Ectodermal cell (in vitro differentiated cells): ENCODE measurements around the gene VPS18.

Experiments used
- H3K27ac ChIP-seq: 2 replicates; pipeline ENCODE4 v1.7.0; 2013; ENCODE audit warnings: mild to moderate bottlenecking, low read depth, low read length; ENCODE audit not compliant: insufficient read depth, poor library complexity, severe bottlenecking
- H3K27me3 ChIP-seq: 2 replicates; pipeline ENCODE4 v1.7.0; 2013; ENCODE audit warnings: mild to moderate bottlenecking, low read length; ENCODE audit not compliant: insufficient read depth, control insufficient read depth, poor library complexity, severe bottlenecking
- H3K36me3 ChIP-seq: one replicate; pipeline ENCODE4 v1.7.0; 2013; ENCODE audit warnings: low read length; ENCODE audit not compliant: control insufficient read depth, insufficient read depth
- H3K4me1 ChIP-seq: one replicate; pipeline ENCODE4 v1.7.0; 2013; ENCODE audit warnings: low read length; ENCODE audit not compliant: control insufficient read depth, insufficient read depth
- H3K4me3 ChIP-seq: 2 replicates; pipeline ENCODE4 v1.7.0; 2013; ENCODE audit warnings: low read depth, low read length, control low read depth; ENCODE audit not compliant: insufficient read depth
- H3K9me3 ChIP-seq: 2 replicates; pipeline ENCODE4 v1.7.0; 2013; ENCODE audit warnings: mild to moderate bottlenecking, low read length, moderate library complexity; ENCODE audit not compliant: control insufficient read depth
- WGBS, 2 experiments: methylation state at CpG; one replicate each; pipeline ENCODE4 v1.1.7; 2013; ENCODE audit warnings: missing lambda C conversion rate in 2 of 2; 5-methylcytosine and 5-hydroxymethylcytosine counted together

VPS18 gene

DNA sequence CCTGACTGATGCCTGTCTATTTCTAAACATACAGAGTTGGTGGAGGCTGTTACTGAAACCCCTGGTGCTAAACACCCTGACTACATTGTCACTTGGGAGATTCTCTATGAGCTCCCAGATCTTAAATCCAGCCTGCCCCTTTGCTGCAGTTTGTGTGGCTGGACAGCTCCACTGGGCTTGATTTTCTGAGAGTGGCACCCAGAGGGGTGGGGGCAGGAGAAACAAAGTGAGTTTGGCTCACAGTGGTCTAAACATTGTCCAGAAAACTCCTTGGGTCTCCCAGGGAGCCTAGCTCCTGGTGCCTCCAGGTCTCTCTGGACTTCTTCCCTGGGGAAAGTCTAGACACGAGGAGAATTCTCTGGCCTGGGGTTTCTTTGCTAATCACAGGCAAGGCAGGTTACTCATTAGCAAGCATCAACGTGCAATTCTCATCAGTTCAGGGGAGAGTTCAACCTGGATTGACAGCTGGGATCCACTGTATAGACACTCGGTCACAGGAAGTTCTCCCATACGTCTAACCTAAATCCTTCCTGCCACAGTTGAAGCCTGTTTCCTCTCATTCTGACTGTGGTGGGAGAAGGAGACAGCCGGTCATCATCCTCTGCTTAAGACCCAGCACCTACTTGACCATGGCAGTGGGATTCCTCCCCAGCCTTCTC is 27.8 kb downstream of the VPS18 start:
- Histone ChIP-seq H3K27me3 (peaks cover 92% of the 10 kb centered on the region), H3K9me3 (no peaks in the 10 kb centered on the region), H3K36me3 (no peaks in the 10 kb centered on the region), H3K4me3 (no peak overlapping the region), H3K27ac (no peak overlapping the region), H3K4me1 (peaks cover 23% of the 10 kb centered on the region)
- WGBS, 2 experiments: 65 to 68% methylated on average over 5 of the region's 5 CpGs

DNA sequence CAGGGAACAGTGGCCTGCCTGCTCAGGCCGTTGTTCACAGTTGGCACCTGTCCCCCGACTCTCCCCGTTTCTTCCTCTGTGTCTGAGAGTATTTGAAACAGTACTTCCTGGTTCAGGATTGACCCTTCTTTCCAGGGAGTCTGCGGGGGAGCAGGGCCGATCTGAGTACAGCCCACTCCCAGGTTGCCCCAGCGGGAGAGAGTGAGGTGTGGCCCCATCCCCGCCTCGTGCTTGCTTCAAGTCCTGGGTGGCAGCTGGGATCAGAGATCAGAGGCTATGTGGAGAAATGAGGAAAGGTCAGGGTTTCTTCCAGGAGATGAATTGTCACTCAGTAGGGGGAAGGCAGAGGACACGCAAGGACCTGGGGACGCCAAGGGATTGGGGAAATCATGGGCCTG is 28.4 kb downstream of the VPS18 start:
- H3K4me3 ChIP-seq: no peak overlapping the region
- peaks cover 94% of the 10 kb centered on the region for H3K27me3 ChIP-seq
- no peak overlapping the region for H3K27ac ChIP-seq
- H3K4me1 ChIP-seq: peaks cover 27% of the 10 kb centered on the region
- 73% methylated on average over 10 of the region's 10 CpGs for WGBS, 2 experiments
- H3K9me3 ChIP-seq: no peaks in the 10 kb centered on the region
- H3K36me3 ChIP-seq: no peaks in the 10 kb centered on the region

DNA sequence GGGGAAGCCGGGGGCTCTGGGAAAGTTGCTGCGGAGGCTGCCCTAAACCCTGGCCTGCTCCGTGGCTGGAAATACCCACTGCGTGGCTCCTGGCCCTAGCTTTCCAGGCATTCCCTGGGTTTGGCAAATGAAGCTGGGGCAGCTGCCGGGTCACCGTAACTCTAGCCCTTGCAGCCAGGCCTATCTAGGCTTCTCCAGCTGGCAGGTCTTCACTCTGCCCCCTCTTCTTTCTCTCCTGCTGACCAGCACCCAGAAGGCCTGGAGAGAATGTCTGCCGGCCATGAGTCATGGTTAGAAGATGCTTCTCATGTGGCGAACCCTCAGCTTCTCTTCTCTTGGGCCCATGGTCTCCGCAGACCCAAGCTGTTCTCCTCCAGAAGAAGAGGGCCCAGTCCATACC is 29.3 kb downstream of the VPS18 start:
- 80 to 84% methylated on average over 9 of the region's 9 CpGs for WGBS, 2 experiments
- Histone ChIP-seq H3K4me1 (peaks cover 35% of the 10 kb centered on the region), H3K27me3 (peaks cover 100% of the 10 kb centered on the region), H3K27ac (no peak overlapping the region), H3K9me3 (no peaks in the 10 kb centered on the region), H3K4me3 (no peak overlapping the region), H3K36me3 (no peaks in the 10 kb centered on the region)

DNA sequence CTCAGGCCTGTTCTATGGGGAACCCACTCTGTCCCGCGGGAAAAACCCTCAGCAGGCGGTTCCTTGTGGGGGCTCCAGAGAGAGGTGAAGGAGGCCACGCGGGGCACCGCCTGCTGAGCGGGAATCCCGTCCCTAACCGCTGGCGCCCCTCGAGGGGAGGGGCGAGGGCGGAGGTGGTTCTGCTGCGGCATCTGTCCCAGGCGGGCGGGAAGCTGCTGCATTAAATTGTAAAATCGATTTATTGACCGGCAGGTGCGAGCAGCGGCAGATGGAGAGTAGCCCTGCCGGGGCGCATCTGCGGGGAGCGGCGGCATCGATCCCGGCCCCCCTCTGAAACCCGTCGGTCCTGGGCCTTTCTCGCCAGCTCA is 31.2 kb downstream of the VPS18 start:
- WGBS, 2 experiments: 2 to 3% methylated on average over 30 of the region's 30 CpGs
- Histone ChIP-seq H3K27me3 (peaks cover 100% of the 10 kb centered on the region), H3K4me3 (peak overlapping the region; percentile 25), H3K36me3 (no peaks in the 10 kb centered on the region), H3K4me1 (peaks cover 46% of the 10 kb centered on the region), H3K27ac (no peak overlapping the region), H3K9me3 (no peaks in the 10 kb centered on the region)

DNA sequence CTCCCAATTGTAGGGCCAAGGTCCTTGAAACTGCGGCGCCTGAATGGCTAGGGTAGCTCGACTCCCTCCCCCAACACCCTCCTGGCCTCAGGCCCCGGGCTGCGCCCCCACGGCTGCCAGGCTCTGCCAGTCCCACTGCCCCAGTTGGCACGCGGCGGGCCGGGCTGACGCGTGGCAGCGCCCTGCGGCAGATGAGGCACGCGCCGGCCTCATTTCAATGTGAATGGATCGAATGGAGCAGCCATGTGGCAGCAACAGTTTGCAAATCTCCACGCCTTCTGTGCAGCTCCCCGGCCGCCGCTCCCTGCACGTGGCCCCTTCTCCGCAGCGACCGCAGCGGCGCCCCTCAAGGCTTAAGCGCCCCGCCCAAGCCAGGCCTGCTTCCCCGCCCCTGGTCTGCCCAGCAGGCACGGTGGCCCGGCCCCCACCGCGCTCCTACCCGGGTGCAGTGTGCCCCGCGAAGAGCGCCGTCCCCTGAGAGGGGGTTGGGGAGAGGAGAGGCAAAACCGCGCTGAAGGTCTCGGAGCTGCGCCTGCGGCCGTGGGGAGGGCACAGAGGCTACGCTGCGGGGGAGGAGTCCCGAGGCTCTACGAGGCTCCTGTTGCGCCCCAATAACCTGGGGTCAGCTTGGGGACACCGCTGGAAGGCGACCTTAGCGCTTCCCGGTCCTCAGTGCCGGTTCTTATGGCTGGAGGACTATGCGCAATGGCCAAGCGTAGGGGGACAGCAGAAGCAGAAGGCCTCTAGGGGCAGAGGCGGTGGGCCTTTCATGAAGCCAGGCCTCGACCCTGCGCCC is 31.8 kb downstream of the VPS18 start:
- Histone ChIP-seq H3K4me3 (peak overlapping the region; percentile 25), H3K36me3 (no peaks in the 10 kb centered on the region), H3K27me3 (peaks cover 100% of the 10 kb centered on the region), H3K4me1 (peaks cover 50% of the 10 kb centered on the region), H3K27ac (no peak overlapping the region), H3K9me3 (no peaks in the 10 kb centered on the region)
- WGBS, 2 experiments: 1% methylated on average over 61 of the region's 61 CpGs

DNA sequence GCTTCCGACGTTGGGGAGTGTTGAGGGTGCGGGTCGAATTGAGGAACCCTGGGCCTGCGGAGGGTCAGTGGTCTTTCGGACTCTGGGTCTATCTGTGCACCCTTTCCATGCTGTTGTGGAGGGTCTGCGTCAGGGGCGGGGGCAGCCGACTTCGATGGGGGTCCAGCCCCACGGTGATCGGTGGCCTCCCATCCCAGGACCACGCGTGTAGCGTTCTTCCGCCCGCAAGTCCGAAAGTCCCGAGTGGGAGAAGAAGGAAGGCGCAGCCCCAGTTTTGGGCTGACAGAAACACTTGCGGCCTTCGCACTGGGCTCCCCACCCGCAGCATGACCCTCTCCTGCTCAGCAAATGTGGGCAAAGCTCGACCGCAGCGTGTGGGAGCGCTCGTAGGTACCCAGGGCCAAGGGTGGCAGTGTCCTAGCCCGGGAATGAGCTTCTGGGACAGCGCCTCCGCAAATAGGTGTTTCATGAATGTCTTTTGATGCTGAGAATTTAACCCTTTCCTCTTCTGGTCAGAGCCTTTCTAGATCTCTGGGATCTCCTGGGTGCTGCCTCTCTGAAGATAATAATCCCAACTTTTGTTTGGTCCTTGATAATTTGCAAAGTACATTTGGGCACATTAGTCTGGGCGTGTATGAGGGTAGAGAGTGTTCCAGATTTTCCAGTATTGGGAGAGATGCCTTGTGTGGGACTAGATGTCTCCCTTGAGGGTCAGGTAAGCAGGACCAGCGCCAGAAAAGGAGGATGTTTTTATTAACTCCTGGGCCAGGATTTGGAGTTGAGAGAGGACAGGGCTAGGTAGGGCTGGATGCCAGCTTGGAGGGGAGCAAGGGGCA is 32.6 kb downstream of the VPS18 start:
- 6 to 8% methylated on average over 33 of the region's 33 CpGs for WGBS, 2 experiments
- Histone ChIP-seq H3K27me3 (peaks cover 100% of the 10 kb centered on the region), H3K27ac (no peak overlapping the region), H3K4me3 (no peak overlapping the region), H3K36me3 (no peaks in the 10 kb centered on the region), H3K4me1 (peaks cover 54% of the 10 kb centered on the region), H3K9me3 (no peaks in the 10 kb centered on the region)

DNA sequence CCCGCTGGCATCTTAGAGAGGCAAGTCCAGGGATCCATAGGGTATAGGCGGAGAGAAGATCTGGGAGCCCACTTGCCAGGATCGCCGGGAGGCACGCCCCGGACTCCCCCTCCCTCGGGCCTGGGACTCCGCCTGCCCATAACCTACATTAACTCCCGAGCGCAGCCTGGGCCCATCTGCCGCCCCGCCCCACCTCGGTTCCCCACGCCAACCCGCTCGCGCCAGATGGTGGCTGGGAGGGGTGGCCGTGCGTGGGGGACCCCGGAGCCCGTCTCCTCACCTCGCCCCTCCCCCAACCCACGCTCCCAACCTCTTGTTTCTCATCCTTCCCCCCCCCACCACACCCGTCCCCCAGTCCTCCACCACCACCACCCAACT is 33.2 kb downstream of the VPS18 start:
- no peaks in the 10 kb centered on the region for H3K36me3 ChIP-seq
- H3K4me3 ChIP-seq: no peak overlapping the region
- no peaks in the 10 kb centered on the region for H3K9me3 ChIP-seq
- peaks cover 54% of the 10 kb centered on the region for H3K4me1 ChIP-seq
- H3K27ac ChIP-seq: no peak overlapping the region
- WGBS, 2 experiments: 5 to 6% methylated on average over 23 of the region's 24 CpGs
- peaks cover 100% of the 10 kb centered on the region for H3K27me3 ChIP-seq

DNA sequence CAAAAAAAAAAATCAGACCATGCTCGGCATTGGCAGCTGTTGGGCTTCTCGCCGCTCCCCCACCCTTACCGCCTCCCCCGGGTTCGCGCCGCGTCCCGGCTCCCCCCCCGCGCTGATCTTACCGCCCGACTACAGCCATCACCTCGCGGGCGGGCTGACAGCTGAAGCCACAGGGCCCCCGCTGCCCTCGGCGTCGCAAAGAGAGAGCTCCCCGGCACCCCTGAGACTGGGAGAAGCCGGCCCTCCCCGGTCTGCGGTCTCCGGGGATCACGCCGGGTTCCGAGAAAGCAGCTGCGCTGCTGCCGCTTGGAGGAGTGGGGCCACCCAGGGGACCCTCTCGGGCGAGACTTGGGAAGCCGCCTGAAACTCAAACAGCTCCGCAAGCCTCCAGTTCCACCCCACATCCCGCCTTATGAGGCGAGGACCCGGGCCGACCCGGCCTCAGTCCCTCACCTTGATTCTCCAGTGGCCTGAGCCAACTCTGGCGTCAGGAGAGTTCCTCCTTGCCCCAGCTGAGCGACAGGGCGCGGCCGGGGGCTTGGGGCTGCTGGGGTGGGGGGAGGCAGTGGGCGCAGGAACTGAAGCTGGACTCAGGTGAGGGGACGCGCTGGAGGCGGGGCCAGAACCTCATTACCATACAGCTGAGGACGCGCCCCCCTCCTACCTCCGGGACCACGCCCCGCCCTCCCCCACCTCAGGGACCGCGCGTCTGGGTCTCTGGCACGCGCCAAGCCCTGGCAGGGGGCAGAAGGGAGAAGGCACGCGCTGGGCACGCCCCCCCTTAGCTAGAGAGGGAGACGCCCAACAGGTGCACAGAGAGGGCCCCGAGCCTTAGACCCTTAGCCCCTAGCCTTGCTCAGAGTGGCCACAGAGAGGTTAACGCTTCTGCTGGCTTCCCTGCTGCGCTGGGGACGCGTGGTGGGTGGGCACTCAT is 33.9 kb downstream of the VPS18 start:
- Histone ChIP-seq H3K9me3 (no peaks in the 10 kb centered on the region), H3K27ac (no peak overlapping the region), H3K4me1 (peaks cover 54% of the 10 kb centered on the region), H3K4me3 (peak overlapping the region; percentile 29), H3K36me3 (no peaks in the 10 kb centered on the region), H3K27me3 (peaks cover 100% of the 10 kb centered on the region)
- 1% methylated on average over 68 of the region's 68 CpGs for WGBS, 2 experiments

DNA sequence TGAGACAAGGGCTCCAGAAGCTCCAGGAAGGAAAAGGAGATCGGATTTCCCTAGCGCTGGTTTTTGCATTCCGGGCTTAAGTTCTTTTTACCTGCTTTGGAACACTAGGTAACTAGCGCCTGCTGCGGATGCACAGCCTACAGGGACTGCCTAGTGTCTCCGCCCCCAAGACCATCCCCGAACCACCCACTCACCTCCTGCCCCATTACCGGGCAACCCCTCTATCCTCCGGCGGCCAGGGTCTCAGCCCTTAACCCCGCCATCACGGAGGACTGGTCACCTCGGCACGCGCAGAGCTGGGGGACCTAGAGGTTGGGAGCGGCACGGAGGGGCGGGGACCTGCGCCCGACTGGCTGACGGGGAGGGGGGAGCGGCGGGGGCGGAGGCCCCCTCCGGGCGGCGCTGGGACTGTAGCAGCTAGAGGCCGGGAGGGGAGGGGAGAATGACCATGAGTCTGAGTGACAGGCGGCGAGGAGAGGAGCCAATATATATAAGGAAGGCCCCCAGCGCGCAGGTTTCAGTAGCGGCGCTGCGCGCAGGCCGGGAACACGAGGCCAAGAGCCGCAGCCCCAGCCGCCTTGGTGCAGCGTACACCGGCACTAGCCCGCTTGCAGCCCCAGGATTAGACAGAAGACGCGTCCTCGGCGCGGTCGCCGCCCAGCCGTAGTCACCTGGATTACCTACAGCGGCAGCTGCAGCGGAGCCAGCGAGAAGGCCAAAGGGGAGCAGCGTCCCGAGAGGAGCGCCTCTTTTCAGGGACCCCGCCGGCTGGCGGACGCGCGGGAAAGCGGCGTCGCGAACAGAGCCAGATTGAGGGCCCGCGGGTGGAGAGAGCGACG is 34.8 kb downstream of the VPS18 start, which contains the start of gene DLL4:
TSS of gene DLL4 (plus strand) at position 520 of the 839 bp plus-strand sequence. CDS start 329 bp downstream, outside the sequence.
- Histone ChIP-seq H3K36me3 (no peaks in the 10 kb centered on the region), H3K27me3 (peaks cover 98% of the 10 kb centered on the region), H3K9me3 (no peaks in the 10 kb centered on the region), H3K4me3 (peak within 1 kb of the TSS; percentile 29), H3K4me1 (peaks cover 54% of the 10 kb centered on the region), H3K27ac (no peak within 1 kb of the TSS)
- WGBS, 2 experiments: 1% methylated on average over 71 of the region's 71 CpGs
